Non-pigmented ciliary epithelial cell (primary cell): ENCODE results near the gene SPATA24.
"Not testable (repeated sequence)": the region's sequence is repeated elsewhere in the genome, so short reads cannot be mapped to it uniquely, and the experiment has no call there.

Experiments used
- DNase-seq: peaks from one replicate; pipeline ENCODE4 v3.0.0-alpha.2; 2010; ENCODE audit warnings: low read depth

Gene SPATA24

GRCh38 chr5:139382807-139383206 is 21.1 kb downstream of the SPATA24 start:
- no peak for DNase-seq

- DNase-seq = no peak
Measured at GRCh38 chr5:139381837-139382761, 21.8 kb downstream of the SPATA24 start.

GRCh38 chr5:139379626-139380449 is 24.1 kb downstream of the SPATA24 start:
- DNase-seq = no peak

GRCh38 chr5:139378941-139379361 is 24.9 kb downstream of the SPATA24 start:
- DNase-seq = no peak

GRCh38 chr5:139378101-139378825 is 25.6 kb downstream of the SPATA24 start:
- no peak for DNase-seq

GRCh38 chr5:139377226-139377625 is 26.7 kb downstream of the SPATA24 start:
- DNase-seq = no peak

GRCh38 chr5:139376364-139376763 is 27.5 kb downstream of the SPATA24 start:
- no peak for DNase-seq

- DNase-seq = no peak
Measured at GRCh38 chr5:139374909-139375308, 29.0 kb downstream of the SPATA24 start.

GRCh38 chr5:139371482-139372435 is 32.1 kb downstream of the SPATA24 start:
- DNase-seq = no peak

- peak; percentile 50 for DNase-seq
Measured at GRCh38 chr5:139369181-139369580, 34.7 kb downstream of the SPATA24 start.

GRCh38 chr5:139368613-139369012 is 35.3 kb downstream of the SPATA24 start:
- DNase-seq = no peak

- DNase-seq = no peak
Measured at GRCh38 chr5:139364466-139364865, 39.4 kb downstream of the SPATA24 start.

- DNase-seq = no peak
Measured at GRCh38 chr5:139363937-139364336, 40.0 kb downstream of the SPATA24 start.

- DNase-seq = no peak
Measured at GRCh38 chr5:139361835-139362429, 42.0 kb downstream of the SPATA24 start.

- DNase-seq = no peak
Measured at GRCh38 chr5:139360384-139360783, 43.5 kb downstream of the SPATA24 start.

- no peak for DNase-seq
Measured at GRCh38 chr5:139358064-139358463, 45.8 kb downstream of the SPATA24 start.

GRCh38 chr5:139355900-139356299 is 48.0 kb downstream of the SPATA24 start:
- not testable (repeated sequence) for DNase-seq

GRCh38 chr5:139354186-139354585 is 49.7 kb downstream of the SPATA24 start:
- no peak for DNase-seq

- DNase-seq = not testable (repeated sequence)
Measured at GRCh38 chr5:139347863-139348262, 56.0 kb downstream of the SPATA24 start.
